Measurements from ENCODE around the gene SEMA3G. TPM values are rescaled to one million over a fixed set of nuclear protein-coding genes. Genes with fewer than 3 reads are reported as not detected.

The SEMA3G gene
- total RNA-seq, 1 donor from 2014 or later = 7.5 TPM

GRCh38 chr3:52479877-52480575, 35.1 kb upstream of the SEMA3G start:
- DNase-seq (ENCODE audit: low spot score) = no peak

GRCh38 chr3:52479037-52479876, 34.4 kb upstream of the SEMA3G start:
- no peak for DNase-seq (ENCODE audit: low spot score)

- DNase-seq (ENCODE audit: low spot score) = no peak
These were observed 32.8 kb upstream of the SEMA3G start for GRCh38 chr3:52477796-52478095.

- no peak for DNase-seq (ENCODE audit: low spot score)
These were observed 32.3 kb upstream of the SEMA3G start for GRCh38 chr3:52477076-52477795.

- DNase-seq (ENCODE audit: low spot score) = no peak
These were observed 28.1 kb upstream of the SEMA3G start for GRCh38 chr3:52473026-52473425.

- DNase-seq (ENCODE audit: low spot score) = no peak
These were observed 27.5 kb upstream of the SEMA3G start for GRCh38 chr3:52472239-52473000.

- peak; percentile 75 for DNase-seq (ENCODE audit: low spot score)
These were observed 26.7 kb upstream of the SEMA3G start for GRCh38 chr3:52471371-52472238.

- no peak for DNase-seq (ENCODE audit: low spot score)
These were observed 26.0 kb upstream of the SEMA3G start for GRCh38 chr3:52470920-52471319.

GRCh38 chr3:52469001-52469400, 24.1 kb upstream of the SEMA3G start:
- DNase-seq (ENCODE audit: low spot score) = no peak

GRCh38 chr3:52468336-52468735, 23.4 kb upstream of the SEMA3G start:
- DNase-seq (ENCODE audit: low spot score) = no peak

- DNase-seq (ENCODE audit: low spot score) = no peak
These were observed 18.5 kb upstream of the SEMA3G start for GRCh38 chr3:52463416-52463815.

- no peak for DNase-seq (ENCODE audit: low spot score)
These were observed 17.0 kb upstream of the SEMA3G start for GRCh38 chr3:52461874-52462273.

- DNase-seq (ENCODE audit: low spot score) = no peak
These were observed 14.1 kb upstream of the SEMA3G start for GRCh38 chr3:52458770-52459545.

GRCh38 chr3:52458031-52458760, 13.3 kb upstream of the SEMA3G start:
- no peak for DNase-seq (ENCODE audit: low spot score)

GRCh38 chr3:52456800-52457183, 11.9 kb upstream of the SEMA3G start:
- no peak for DNase-seq (ENCODE audit: low spot score)

GRCh38 chr3:52456169-52456799, 11.4 kb upstream of the SEMA3G start:
- DNase-seq (ENCODE audit: low spot score) = no peak

- peak; percentile 92 for DNase-seq (ENCODE audit: low spot score)
These were observed 10.6 kb upstream of the SEMA3G start, which contains the start of gene NISCH for GRCh38 chr3:52455283-52456168. Gene NISCH (plus strand): TSS chr3:52455604. CDS start chr3:52455642, 38 bp downstream.

GRCh38 chr3:52454938-52455282, 10.0 kb upstream of the SEMA3G start:
- no peak for DNase-seq (ENCODE audit: low spot score)

Measured in ureter (tissue), 1 donor.